Erythroblast (primary cell): ENCODE measurements around the gene KCNMB4.

Experiments used
- GATA1 ChIP-seq: IDR thresholded peaks from 2 replicates; pipeline ENCODE4 v1.6.1; 2011; ENCODE audit warnings: low read depth, mild to moderate bottlenecking, control low read depth, low read length, moderate library complexity
- POLR2A ChIP-seq: IDR thresholded peaks from 2 replicates; pipeline ENCODE4 v1.6.1; 2011; ENCODE audit warnings: mild to moderate bottlenecking, low read length

GRCh38 chr12:70393787-70394499 is 27.9 kb downstream of the KCNMB4 start:
- TF ChIP-seq POLR2A, result no peak
- no peak for TF ChIP-seq GATA1
